Left ventricle myocardium inferior (tissue), 1 donor: ENCODE data around the gene PTPRCAP. TPM values are rescaled to one million over a fixed set of nuclear protein-coding genes. Genes with fewer than 3 reads are reported as not detected.
A peak's percentile ranks its signal among the peaks of the same experiment; 100 is the strongest.

Experiments
- DNase-seq: peaks from one replicate; pipeline ENCODE4 v3.0.0-alpha.2; 2020
- H3K27ac ChIP-seq: fragments of 200-600 bp; replicated peaks from 2 replicates; pipeline ENCODE4 v1.8.0; 2021
- H3K27me3 ChIP-seq: fragments of 200-600 bp; 2 replicates; pipeline ENCODE4 v1.8.0; 2021; ENCODE audit warnings: low read depth
- H3K36me3 ChIP-seq: fragments of 200-600 bp; 2 replicates; pipeline ENCODE4 v1.8.0; 2021
- H3K4me1 ChIP-seq: fragments of 200-600 bp; 2 replicates; pipeline ENCODE4 v1.8.0; 2021
- H3K4me3 ChIP-seq: fragments of 200-600 bp; 2 replicates; pipeline ENCODE4 v1.8.0; 2021; ENCODE audit warnings: mild to moderate bottlenecking, moderate library complexity
- H3K9me3 ChIP-seq: fragments of 200-600 bp; replicated peaks from 2 replicates; pipeline ENCODE4 v1.8.0; 2021
- intact Hi-C: fragments of 100-400 bp; cut with micrococcal nuclease; formaldehyde crosslinking; loops from one replicate; pipeline ENCODE4 v1.11.0; 2022
- total RNA-seq: library from RNA; stranded (reverse); fragmentation: NEBNext Ultra II Directional; extraction: Animal tissue kit (Norgen Biotek cat#: 25700); gene quantifications from one replicate; pipeline ENCODE4 v1.2.1, GENCODE V29; 2021
- TF ChIP-seq, protein P1 (sequence below): fragments of 200-600 bp; IDR thresholded peaks from 2 replicates; pipeline ENCODE4 v1.8.0; 2021; ENCODE audit warnings: antibody characterized with exemption, mild to moderate bottlenecking, borderline replicate concordance
- donor health status: DM: no; HTN: yes; CAD: no; lungs with severe emphysema.

The PTPRCAP gene
- total RNA-seq, 1 donor from 2014 or later, result 0.60 TPM

DNA sequence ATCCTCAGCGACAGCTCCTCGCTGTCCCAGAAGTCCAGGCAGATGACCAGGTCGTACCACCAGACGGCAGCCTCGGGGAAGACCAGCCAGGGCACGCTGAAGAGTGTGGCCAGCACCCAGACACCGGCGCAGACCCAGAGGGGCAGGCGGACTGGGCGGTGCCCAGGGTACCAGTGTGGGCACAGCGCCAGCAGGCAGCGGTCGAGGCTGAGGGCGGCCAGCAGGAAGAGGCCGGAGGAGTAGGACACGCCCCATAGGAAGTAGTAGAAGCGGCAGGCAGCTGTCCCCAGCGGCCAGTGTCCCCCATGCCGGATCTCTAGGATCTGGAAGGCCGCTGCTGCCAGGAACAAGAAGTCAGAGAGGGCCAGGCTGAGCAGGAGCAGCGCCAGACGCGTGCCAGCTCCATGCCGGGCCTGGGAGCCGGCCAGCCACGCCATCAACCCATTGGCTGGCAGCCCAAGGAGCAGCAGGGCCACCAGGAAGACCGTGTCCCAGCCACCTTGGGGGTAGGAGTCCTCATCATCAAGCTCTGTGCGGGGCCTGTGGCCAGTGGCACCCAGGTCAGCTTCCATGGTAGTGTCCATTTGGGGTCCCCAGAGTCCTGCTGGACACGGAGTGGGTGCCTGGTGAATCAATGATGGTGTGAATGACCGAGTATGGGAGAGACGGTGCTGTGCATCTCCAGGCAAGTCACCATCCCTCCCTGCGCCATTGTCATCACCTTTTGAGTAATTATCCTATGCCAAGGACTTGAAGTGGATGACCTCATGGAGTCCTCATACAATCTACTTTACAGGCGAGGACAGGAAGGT is 14.9 kb upstream of the PTPRCAP start, which contains the start of gene GPR152:
Gene GPR152, minus strand, starts transcription at position 589 of the 812 bp plus-strand sequence. Its CDS starts 5 bp downstream, at position 584.
- peak within 1 kb of the TSS; percentile 62 for H3K27ac ChIP-seq
- H3K27me3 ChIP-seq, result no peaks in the 10 kb centered on the region
- DNase-seq, result no peak
- intact Hi-C loops, result no loop called here
- H3K36me3 ChIP-seq, result no peaks in the 10 kb centered on the region
- H3K9me3 ChIP-seq, result no peaks in the 10 kb centered on the region
- peaks cover 9% of the 10 kb centered on the region for H3K4me1 ChIP-seq
- TF ChIP-seq, protein P1, sequence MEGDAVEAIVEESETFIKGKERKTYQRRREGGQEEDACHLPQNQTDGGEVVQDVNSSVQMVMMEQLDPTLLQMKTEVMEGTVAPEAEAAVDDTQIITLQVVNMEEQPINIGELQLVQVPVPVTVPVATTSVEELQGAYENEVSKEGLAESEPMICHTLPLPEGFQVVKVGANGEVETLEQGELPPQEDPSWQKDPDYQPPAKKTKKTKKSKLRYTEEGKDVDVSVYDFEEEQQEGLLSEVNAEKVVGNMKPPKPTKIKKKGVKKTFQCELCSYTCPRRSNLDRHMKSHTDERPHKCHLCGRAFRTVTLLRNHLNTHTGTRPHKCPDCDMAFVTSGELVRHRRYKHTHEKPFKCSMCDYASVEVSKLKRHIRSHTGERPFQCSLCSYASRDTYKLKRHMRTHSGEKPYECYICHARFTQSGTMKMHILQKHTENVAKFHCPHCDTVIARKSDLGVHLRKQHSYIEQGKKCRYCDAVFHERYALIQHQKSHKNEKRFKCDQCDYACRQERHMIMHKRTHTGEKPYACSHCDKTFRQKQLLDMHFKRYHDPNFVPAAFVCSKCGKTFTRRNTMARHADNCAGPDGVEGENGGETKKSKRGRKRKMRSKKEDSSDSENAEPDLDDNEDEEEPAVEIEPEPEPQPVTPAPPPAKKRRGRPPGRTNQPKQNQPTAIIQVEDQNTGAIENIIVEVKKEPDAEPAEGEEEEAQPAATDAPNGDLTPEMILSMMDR, result peak; percentile 32
- peak within 1 kb of the TSS; percentile 49 for H3K4me3 ChIP-seq

DNA sequence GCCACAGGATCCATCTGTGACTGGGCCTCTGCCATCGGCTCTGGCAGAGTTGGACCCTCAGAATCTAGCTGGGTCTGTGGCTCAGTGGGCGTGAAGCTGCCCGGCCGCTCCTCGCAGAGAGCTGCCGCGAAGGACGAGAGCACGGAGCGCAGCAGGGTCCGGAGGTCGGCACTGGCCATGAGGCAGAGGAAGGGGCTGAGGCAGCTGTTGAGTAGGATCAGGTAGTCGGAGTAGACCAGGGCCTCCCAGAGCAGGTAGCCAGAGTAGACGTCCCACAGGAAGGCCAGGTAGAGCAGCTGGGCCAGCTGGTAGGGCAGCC is 14.1 kb upstream of the PTPRCAP start:
- H3K9me3 ChIP-seq, result no peaks in the 10 kb centered on the region
- H3K4me3 ChIP-seq, result no peak overlapping the region
- TF ChIP-seq, protein P1, result no peak
- H3K27me3 ChIP-seq, result no peaks in the 10 kb centered on the region
- intact Hi-C loops, result no loop called here
- H3K36me3 ChIP-seq, result no peaks in the 10 kb centered on the region
- H3K27ac ChIP-seq, result peak overlapping the region; percentile 62
- H3K4me1 ChIP-seq, result peaks cover 9% of the 10 kb centered on the region
- no peak for DNase-seq

DNA sequence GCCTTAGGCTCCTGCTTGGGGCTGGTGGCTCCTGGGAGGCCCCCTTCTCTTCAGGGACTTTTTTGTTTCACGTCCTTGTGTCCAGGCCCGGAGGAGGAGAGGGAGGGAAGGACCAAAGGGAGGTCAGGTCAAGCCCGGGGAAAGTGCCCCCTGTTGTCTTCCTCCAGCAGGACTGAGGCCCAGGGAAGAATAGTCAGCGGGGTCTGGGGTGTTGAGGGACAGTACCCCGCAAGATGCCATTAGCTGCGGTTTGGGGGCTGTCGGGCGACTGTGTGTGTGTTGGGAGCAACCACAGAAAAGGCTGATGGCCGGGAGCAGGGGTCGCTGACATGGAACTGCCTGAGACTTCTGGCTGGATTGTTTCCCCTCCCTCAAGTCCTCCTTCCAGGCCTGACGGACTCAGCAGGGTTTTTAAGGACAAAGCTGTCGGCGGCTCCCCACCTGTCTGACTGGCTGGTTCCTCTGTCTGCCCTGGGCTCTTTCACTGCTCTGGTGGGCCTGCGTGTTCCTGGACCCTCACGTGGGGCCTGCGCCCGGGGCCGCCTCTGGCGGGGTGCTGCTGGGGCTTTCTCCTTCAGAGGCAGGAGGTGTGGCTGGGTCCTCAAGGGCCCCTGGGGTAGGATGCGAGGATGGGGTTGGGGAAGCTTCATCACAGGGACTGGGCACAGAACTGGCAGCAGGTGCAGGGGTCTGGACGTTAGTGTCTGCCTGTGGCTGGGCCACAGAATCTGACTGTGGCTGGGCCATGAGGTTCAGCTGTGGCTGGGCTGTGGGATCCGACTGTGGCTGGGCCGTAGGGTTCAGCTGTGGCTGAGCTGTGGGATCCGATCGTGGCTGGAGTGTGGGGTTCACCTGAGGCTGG is 13.5 kb upstream of the PTPRCAP start:
- no peak overlapping the region for H3K27ac ChIP-seq
- TF ChIP-seq, protein P1, result no peak
- H3K9me3 ChIP-seq, result no peaks in the 10 kb centered on the region
- H3K4me3 ChIP-seq, result no peak overlapping the region
- no peaks in the 10 kb centered on the region for H3K27me3 ChIP-seq
- no peaks in the 10 kb centered on the region for H3K36me3 ChIP-seq
- peaks cover 9% of the 10 kb centered on the region for H3K4me1 ChIP-seq
- DNase-seq, result no peak
- intact Hi-C loops, result no loop called here

DNA sequence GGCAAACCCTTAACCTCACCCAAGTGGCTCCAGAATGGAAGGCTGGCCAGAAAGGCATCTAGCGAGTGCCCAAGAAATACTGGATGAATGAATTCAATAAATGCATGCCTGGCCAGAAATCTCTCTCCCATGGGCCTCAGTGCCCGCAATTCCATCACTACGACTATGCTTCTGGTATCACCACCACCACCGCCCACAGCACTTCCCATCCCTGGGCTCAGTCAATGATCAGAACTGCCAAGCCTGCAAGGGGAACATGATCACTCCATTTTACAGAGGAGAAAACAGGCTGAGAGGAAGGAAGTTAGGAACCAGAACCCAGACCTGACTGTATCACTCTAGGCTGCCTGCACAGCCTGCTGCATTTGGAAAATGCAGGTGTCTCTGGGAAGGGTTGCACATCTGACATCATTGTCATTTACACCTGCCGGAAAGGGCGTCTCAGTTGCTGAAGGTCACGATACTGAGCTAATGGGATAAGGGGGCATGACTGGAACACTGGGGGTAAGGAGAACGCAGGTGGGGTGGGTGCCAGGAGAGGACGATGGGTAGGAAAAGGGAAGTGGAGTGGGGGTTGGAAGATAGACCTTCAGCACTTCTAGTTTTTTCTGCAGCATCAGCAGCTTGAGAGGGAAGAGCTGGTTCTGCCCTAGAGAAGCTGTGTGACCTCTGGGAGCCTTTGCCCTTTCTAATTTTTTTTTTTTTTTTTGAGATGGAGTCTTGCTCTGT is 11.8 kb upstream of the PTPRCAP start:
- peaks cover 14% of the 10 kb centered on the region for H3K4me1 ChIP-seq
- H3K4me3 ChIP-seq, result no peak overlapping the region
- H3K27ac ChIP-seq, result no peak overlapping the region
- intact Hi-C loops, result no loop called here
- no peak for DNase-seq
- H3K36me3 ChIP-seq, result no peaks in the 10 kb centered on the region
- no peaks in the 10 kb centered on the region for H3K27me3 ChIP-seq
- TF ChIP-seq, protein P1, result no peak
- H3K9me3 ChIP-seq, result no peaks in the 10 kb centered on the region

DNA sequence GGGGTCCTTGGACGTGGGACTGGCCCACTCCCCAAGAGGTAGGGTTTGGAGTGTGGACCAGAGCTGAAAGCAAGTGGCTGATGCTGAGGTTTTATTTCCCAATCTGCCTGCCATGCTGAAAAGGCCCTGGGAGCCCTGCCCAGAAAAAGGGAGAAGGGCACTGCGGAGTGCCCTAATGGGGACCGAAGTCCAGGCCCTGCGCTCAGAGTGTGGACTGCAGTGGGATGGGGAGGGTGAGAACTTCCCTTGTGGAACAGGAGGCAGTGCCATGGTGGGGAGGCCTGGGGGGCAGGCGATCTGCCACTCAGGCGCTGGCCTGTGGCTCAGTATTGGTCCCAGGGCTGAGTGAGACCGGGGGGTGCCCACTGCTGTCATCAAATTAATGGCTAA is 10.7 kb upstream of the PTPRCAP start:
- no peak overlapping the region for H3K27ac ChIP-seq
- intact Hi-C loops, result no loop called here
- no peaks in the 10 kb centered on the region for H3K27me3 ChIP-seq
- TF ChIP-seq, protein P1, result no peak
- H3K9me3 ChIP-seq, result no peaks in the 10 kb centered on the region
- no peak for DNase-seq
- H3K36me3 ChIP-seq, result no peaks in the 10 kb centered on the region
- H3K4me1 ChIP-seq, result peaks cover 22% of the 10 kb centered on the region
- H3K4me3 ChIP-seq, result no peak overlapping the region
